Endothelial cell of umbilical vein (primary cell): ENCODE results near the gene NADSYN1. TPM values are rescaled to one million over a fixed set of nuclear protein-coding genes. Genes with fewer than 3 reads are reported as not detected.

Source experiments
- BruUV-seq: library from RNA; stranded (reverse); fragments of 400-500 nt; replicated peaks from 2 replicates; lab custom pipeline; 2021; lab: Mats Ljungman, UMichigan
- CTCF ChIA-PET: fragments of 300-600, 350-600 bp; sonication (Branson Sonifier 250); formaldehyde crosslinking; loops from one replicate; lab custom pipeline; 2021; ENCODE audit warnings: antibody characterized with exemption, inconsistent platforms; lab: Charles Lee
- POLR2A ChIA-PET: fragments of 300-600, 350-600 bp; sonication (Branson Sonifier 250); formaldehyde crosslinking; loops from one replicate; lab custom pipeline; 2021; ENCODE audit warnings: antibody characterized with exemption, inconsistent platforms; lab: Charles Lee
- DNase-seq: peaks from one replicate; pipeline ENCODE4 v3.0.0-alpha.2; 2011; ENCODE audit warnings: low read depth, low spot score
- FAIRE-seq: peaks from 2 replicates; lab custom pipeline; 2011; peaks lifted over from hg19 to GRCh38; lab: Jason Lieb, UNC
- H2AFZ ChIP-seq: 2 replicates; pipeline ENCODE4 v1.6.0; 2012; ENCODE audit warnings: low read depth, low read length, control low read depth, inconsistent platforms
- H3K27ac ChIP-seq: 2 replicates; pipeline ENCODE4 v1.5.1; 2011; ENCODE audit warnings: low read depth, mild to moderate bottlenecking, control low read depth, low read length, moderate library complexity; ENCODE audit not compliant: insufficient read depth
- H3K27me3 ChIP-seq, 2 experiments: 2 replicates each; pipeline versions ENCODE4 v1.6.0 to v1.6.1; 2011; ENCODE audit warnings: low read length in 2 of 2, mixed read lengths in 1 of 2; ENCODE audit not compliant: control insufficient read depth in 2 of 2, insufficient read depth in 2 of 2
- H3K36me3 ChIP-seq, 2 experiments: 2 replicates in 1 of 2; 3 replicates in 1 of 2; pipeline ENCODE4 v1.5.1; 2011; ENCODE audit warnings: low read length in 2 of 2, mild to moderate bottlenecking in 1 of 2, moderate library complexity in 1 of 2; ENCODE audit not compliant: control insufficient read depth in 2 of 2, insufficient read depth in 2 of 2; ENCODE audit errors: extremely low read depth in 1 of 2
- H3K4me1 ChIP-seq: 3 replicates; pipeline ENCODE4 v1.5.1; 2011; ENCODE audit warnings: mild to moderate bottlenecking, low read length; ENCODE audit not compliant: control insufficient read depth, insufficient read depth; ENCODE audit errors: extremely low read depth
- H3K4me2 ChIP-seq: 2 replicates; pipeline ENCODE4 v1.6.1; 2011; ENCODE audit warnings: low read length, control low read depth, mixed read lengths; ENCODE audit not compliant: insufficient read depth
- H3K4me3 ChIP-seq, 3 experiments: fragments of 200-600 bp in 1 of 3; sonication (generic), shearing (Covaris generic) in 1 of 3; replicated peaks in 1 of 3; 2 replicates each; pipeline ENCODE4 v1.5.1; 2011 to 2016; ENCODE audit warnings: control low read depth in 3 of 3, low read length in 3 of 3, mild to moderate bottlenecking in 2 of 3, inconsistent platforms in 1 of 3, low read depth in 1 of 3, moderate library complexity in 1 of 3; ENCODE audit not compliant: insufficient read depth in 1 of 3
- H3K79me2 ChIP-seq: 2 replicates; pipeline ENCODE4 v1.6.0; 2012; ENCODE audit warnings: low read length, inconsistent platforms; ENCODE audit not compliant: control insufficient read depth, insufficient read depth
- H3K9ac ChIP-seq: replicated peaks from 2 replicates; pipeline ENCODE3; 2011; ENCODE audit warnings: low read length, control low read depth; ENCODE audit not compliant: insufficient read depth; ENCODE audit errors: extremely low read depth
- H3K9me1 ChIP-seq: replicated peaks from 3 replicates; pipeline ENCODE4 v1.6.0; 2011; ENCODE audit warnings: mild to moderate bottlenecking, low read length; ENCODE audit not compliant: control insufficient read depth, insufficient read depth; ENCODE audit errors: extremely low read depth
- H3K9me3 ChIP-seq: replicated peaks from 2 replicates; pipeline ENCODE4 v1.5.1; 2012; ENCODE audit warnings: low read length, inconsistent platforms; ENCODE audit not compliant: control insufficient read depth, insufficient read depth
- H4K20me1 ChIP-seq: replicated peaks from 2 replicates; pipeline ENCODE3; 2011; ENCODE audit warnings: mild to moderate bottlenecking, low read length; ENCODE audit not compliant: control insufficient read depth, insufficient read depth; ENCODE audit errors: extremely low read depth
- GATA2 ChIP-seq: IDR thresholded peaks from 2 replicates; pipeline ENCODE4 v1.7.0; 2011; ENCODE audit warnings: low read depth, mild to moderate bottlenecking, moderate library complexity, mixed read lengths, low read length; ENCODE audit not compliant: insufficient read length, insufficient read depth
- POLR2AphosphoS5 ChIP-seq: IDR thresholded peaks from 2 replicates; pipeline ENCODE4 v1.6.1; 2012; ENCODE audit warnings: low read depth, mild to moderate bottlenecking, control low read depth, low read length, moderate library complexity; ENCODE audit not compliant: insufficient read depth
- dilution Hi-C: fragments of 300-500 bp; cut with MboI; formaldehyde crosslinking; loops from one replicate; pipeline ENCODE4 v1.15.0; 2019; ENCODE audit warnings: low sequenced_read_pairs; ENCODE audit not compliant: extremely low pct_ligation_motif_present
- intact Hi-C: fragments of 100-400 bp; cut with micrococcal nuclease; formaldehyde crosslinking; loops from one replicate; pipeline ENCODE4 v1.10.0; 2022
- polyA plus RNA-seq, 4 experiments: library from polyadenylated mRNA; depleted of rRNA in 3 of 4; stranded (reverse) in 3 of 4; unstranded in 1 of 4; fragments of >200 nt; gene quantifications; 2 replicates each; pipeline versions ENCODE4 v1.2.1 to v1.2.3, GENCODE V29; 2011 to 2012; ENCODE audit warnings: missing spikeins in 1 of 4
- total RNA-seq: library from RNA; stranded (reverse); gene quantifications from 2 replicates; pipeline ENCODE4 v1.2.3, GENCODE V29; 2021

NADSYN1 gene
- total and polyA plus RNA-seq, 2 donors (not counting 3 experiments of a cell fraction or from before 2014, with no cell fraction given), result 77.5 to 99.2 TPM

- Histone ChIP-seq H3K27ac (no peak overlapping the region), H3K27me3 (no peaks in the 10 kb centered on the region), H3K36me3 (peaks cover 0 to 51% of the 10 kb centered on the region in 2 experiments), H3K9me1 (no peaks in the 10 kb centered on the region), H3K9me3 (no peaks in the 10 kb centered on the region), H2AFZ (no peak overlapping the region), H3K79me2 (no peaks in the 10 kb centered on the region), H3K4me3 (no peak overlapping the region), H3K4me2 (no peak overlapping the region), H3K9ac (no peak overlapping the region), H3K4me1 (peaks cover 25% of the 10 kb centered on the region), H4K20me1 (no peaks in the 10 kb centered on the region)
- CTCF ChIA-PET, result no interaction called here
- BruUV-seq, result no TSS peak
- intact Hi-C loops (loop anchor here (10.0 kb wide), 1 partner anchor 99 kb away; the partner anchor contains the start of gene KRTAP5-11), dilution Hi-C loops (no loop called here)
- FAIRE-seq, result no peak
- POLR2A ChIA-PET, result no interaction called here
- no peak for DNase-seq
- no peak for TF ChIP-seq POLR2AphosphoS5
Observed at GRCh38 chr11:71485466-71485865, 32.5 kb downstream of the NADSYN1 start.

GRCh38 chr11:71486320-71486719 lies 33.3 kb downstream of the NADSYN1 start:
- peaks cover 0 to 47% of the 10 kb centered on the region in 2 experiments for H3K36me3 ChIP-seq
- intact Hi-C loops (loop anchor here (10.0 kb wide), 1 partner anchor 98 kb away; the partner anchor contains the start of gene KRTAP5-11), dilution Hi-C loops (no loop called here)
- no peak overlapping the region for H3K4me2 ChIP-seq
- BruUV-seq, result no TSS peak
- no peak overlapping the region for H3K9ac ChIP-seq
- peaks cover 25% of the 10 kb centered on the region for H3K4me1 ChIP-seq
- no peak overlapping the region for H3K27ac ChIP-seq
- no peaks in the 10 kb centered on the region for H4K20me1 ChIP-seq
- H3K9me3 ChIP-seq, result no peaks in the 10 kb centered on the region
- DNase-seq, result no peak
- H3K27me3 ChIP-seq, result no peaks in the 10 kb centered on the region
- no peak overlapping the region for H2AFZ ChIP-seq
- CTCF ChIA-PET, result no interaction called here
- H3K4me3 ChIP-seq, result no peak overlapping the region
- FAIRE-seq, result no peak
- no peaks in the 10 kb centered on the region for H3K79me2 ChIP-seq
- POLR2A ChIA-PET, result no interaction called here
- H3K9me1 ChIP-seq, result no peaks in the 10 kb centered on the region
- no peak for TF ChIP-seq GATA2
